HS-27A (cell line): Measurements from ENCODE around the gene MPC1.
"Not testable (repeated sequence)": the region's sequence is repeated elsewhere in the genome, so short reads cannot be mapped to it uniquely, and the experiment has no call there.

Source experiments
- DNase-seq: peaks from one replicate; pipeline ENCODE4 v3.0.0-alpha.2; 2012; ENCODE audit warnings: low read depth, missing footprints

The MPC1 gene

DNA sequence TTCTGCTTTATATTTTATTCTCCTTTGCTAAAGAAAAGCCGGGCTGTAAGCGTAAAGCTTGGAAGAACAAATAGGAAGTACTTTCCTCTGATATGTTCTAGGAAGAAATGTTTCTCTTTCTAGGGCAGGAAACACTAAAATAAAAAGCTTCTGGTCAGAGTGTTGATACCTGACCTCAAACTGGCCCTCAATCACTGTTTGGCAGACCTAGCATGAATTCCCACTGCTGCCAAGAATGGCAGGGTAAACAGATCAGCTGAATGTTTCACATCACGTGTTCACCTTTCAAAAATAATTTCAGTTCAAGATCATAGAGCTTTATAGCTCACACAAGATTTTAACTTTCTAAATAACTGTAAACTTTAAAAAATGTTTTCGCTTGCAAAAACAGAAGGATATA is 2.9 kb downstream of the MPC1 start:
- no peak for DNase-seq

DNA sequence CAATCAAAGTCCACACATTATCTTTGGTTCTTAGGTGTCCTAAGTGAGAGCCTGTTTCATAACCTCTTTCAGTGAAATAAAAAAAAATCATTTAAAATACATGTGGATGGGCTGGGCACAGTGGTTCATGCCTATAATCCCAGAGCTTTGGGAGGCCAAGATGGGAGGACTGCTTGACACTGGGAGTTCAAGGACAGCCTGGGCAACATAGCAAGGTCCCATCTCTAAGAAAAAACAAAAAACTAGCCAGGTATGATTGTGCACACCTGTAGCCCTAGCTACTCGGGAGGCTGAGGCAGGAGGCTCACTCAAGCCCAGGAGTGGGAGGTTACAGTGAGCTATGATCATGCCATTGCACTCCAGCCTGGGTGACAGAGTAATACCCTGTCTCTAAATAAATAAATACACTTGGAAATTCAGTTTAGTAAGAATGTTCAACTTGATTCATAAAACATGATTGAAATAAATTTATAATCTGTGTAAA is 3.6 kb downstream of the MPC1 start:
- DNase-seq: no peak

DNA sequence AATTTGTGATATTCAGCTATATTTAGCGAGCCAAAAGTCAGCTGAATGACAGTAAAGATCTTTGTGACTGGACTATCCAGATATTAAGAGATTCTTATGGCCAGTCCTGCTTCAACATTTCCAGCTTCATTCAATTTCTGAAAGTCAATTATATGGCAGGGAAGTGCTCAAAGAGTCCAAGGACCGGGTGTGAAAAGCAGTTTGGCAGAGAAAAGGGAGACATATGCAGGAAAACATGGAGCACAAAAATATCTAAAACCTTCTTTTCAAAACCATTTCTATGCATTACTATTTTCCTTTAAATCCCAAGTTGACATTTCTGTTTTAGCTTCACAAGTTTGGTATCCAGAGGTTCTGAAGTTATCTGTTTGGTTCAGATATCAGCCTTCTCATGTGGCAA is 5.0 kb downstream of the MPC1 start:
- no peak for DNase-seq

DNA sequence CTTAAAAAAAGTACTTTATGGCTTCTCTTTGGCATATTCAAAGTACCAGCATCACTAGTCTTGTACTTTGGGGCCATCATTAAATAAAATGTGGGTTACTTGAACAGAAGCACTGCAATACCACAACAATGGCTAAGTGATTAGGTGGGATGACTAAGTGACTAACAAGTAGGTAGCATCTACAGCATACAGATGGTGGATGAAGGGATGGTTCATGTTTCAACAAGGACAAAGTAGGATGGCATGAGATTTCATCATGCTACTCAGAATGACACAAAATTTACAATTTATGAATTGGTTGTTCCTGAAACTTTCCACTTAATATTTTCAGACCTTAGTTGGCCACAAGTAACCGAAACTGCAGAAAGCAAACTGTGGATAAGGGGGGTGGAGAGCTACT is 7.7 kb downstream of the MPC1 start:
- no peak for DNase-seq

DNA sequence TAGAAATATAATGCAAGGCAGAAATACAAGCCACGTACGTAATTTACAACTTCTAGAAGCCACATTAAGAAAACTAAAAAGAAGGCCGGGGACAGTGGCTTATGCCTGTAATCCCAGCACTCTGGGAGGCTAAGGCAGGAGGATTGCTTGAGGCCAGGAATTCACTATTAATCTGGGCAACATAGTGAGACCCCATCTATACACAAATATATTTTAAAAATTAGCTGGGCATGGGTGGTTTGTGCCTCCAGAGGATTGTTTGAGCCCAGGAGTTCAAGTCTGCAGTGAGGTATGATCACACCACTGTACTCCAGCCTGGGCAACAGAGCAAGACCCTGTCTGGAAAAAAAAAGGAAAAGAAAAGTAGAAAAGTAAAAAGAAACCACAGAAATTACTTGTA is 12.3 kb downstream of the MPC1 start:
- no peak for DNase-seq

DNA sequence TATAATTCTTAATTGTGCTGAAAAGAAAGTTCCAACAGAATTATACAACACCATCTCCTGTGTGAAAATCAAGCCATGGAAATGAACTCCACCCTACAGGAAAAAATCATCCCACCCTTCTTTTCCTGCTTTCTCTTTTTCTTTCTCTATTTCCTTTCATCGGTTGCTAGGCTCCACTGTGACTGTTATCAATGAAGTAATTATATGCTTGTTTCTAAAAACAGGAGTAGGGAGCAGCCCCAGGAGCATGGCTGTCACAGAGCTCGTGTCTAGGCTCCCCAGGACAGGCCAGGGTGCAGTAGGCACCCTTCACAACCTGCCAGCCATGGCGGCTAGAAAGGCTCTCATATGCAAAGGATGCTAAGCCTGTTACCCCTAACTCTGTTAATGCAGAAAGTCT is 13.0 kb downstream of the MPC1 start:
- DNase-seq: no peak

DNA sequence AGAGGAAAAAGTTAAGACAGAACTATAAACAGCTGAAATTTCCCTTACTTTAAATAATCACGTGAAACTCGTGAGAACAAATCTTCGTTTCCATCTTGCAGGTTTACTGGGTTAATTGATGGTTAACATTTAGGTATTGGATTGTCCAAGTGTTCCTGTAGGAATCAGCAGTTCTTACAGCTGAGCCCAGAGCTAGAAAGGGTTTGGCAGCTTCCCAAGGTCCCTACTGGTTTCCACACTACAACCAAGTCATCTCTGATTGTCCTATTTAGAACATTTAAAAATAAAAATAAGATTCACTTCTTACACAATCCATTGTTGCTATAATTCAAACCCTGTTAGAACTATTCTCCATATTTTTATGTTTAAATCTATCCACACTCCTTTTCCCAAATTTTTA is 15.8 kb downstream of the MPC1 start:
- no peak for DNase-seq

DNA sequence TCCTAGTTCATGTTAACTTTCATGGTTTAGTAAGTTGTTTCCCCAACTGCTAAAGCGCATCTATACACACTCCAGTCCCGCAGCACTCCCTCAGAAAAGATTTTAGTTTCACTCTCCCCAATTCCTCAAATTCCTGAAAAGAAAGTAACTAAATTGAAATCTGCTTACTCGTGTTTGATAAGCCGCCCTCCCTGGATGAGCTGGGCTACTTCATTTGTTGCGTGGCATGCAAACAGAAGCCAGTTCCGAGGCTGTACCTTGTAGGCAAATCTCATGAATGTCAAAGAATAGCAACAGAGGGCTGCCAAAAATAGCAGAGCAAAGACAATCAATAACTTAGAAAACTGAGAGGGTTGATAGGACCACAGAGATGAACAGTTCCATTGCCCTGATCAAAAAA is 16.9 kb downstream of the MPC1 start:
- no peak for DNase-seq

DNA sequence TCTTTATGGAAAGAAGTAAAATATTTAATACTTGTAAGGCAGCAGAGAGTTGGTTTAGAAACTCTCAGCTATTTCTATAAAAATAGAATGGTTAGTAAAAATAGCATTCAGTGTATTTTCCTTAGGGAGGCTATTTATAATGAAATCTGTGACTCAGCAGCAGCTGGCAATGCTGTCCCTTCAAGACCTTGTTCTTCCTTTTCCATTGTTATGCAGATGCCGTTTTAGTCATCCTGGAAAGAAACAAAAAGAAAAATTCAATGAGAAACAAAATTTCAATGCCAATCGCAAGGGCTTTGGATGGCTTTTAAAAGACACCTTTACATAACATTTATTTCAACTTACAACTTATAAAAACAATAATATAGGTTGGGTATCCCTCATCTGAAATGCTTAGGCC is 17.5 kb downstream of the MPC1 start:
- no peak for DNase-seq

DNA sequence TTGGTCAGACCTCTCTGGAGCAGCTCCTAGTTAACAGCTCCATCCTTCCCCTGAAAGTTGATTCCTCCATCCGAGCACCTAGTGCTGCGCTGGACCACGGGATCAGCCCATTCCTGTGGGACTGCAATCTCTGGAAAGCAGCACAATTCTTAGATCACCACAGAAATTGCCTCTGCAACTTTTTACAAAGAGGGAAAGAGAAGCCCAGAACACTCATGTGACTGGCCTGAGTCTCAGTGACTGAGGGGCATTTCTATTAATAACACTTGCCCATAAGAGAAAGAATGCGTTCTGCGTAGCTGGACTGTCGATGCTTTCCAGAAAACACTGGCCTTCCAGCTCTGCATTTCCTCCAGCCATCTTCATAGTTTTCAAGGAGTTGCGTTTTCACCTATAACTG is 18.3 kb downstream of the MPC1 start:
- no peak for DNase-seq

DNA sequence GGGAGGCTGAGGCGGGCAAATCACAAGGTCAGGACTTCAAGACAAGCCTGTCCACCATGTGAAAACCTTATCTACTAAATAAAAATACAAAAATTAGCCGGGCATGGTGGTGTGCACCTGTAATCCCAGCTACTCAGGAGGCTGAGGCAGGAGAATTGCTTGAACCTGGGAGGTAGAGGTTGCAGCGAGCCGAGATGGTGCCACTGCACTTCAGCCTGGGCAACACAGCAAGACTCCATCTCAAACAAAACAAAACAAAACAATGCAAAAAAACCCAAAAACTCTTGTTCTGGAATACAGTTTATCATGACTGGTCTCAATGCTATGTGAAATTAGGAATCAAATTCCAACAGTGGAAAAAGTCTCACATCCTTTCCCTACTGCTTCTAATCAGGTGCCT is 20.3 kb downstream of the MPC1 start:
- not testable (repeated sequence) for DNase-seq

DNA sequence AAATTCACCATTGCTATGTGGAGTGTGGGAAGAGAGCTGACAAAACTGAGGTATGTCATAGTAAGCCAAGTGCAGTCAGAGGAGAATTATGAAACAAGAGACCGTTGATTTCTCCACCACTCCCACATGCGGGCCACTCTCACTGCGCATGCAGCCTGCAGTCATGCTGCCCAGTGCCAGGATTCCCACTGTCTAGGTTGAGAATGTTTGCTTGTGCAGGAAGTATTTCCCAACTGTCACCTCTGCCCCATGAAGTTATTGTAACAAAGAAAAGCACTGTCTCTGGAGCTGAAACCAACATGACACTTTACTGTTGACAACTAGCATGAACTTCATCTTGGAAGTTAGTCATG is 21.7 kb downstream of the MPC1 start:
- DNase-seq: no peak

DNA sequence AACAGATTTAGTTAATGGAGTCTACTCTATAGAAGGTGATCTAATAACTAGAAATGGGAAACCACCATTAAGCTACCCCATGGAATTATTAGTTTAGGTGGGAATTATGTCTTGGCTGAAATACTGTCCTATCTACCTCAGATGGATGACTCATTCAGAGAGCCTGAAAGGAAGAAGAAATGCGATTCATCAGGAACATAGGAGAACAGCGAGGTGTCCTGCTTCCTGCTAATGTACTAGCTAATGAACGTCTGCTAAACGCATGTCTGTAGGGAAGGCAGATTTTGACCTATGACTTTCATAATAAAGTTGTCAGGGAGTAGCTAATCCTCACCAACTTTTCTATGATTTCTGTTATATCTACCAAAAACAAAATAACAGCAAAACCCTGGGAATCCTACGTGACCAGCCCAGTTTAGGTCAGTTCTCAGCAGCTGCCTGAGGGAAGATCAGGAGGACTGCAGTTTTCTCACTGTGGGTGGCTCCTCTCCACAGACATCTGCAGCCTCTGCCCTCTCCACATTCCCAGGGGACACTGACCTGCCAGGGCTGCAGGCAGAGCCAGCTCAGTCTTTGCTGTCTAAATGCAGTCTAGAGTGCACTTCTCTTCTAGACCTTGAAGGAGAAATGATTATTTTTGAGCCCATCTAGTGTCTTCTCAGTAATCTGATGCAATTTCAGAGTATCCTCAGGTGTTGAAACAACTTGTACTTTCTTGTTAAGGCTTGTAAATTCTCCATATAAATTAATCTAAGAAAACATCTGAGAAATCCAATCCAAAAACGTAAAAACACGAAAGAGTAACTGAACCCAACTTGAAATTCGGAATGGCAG is 22.3 kb downstream of the MPC1 start:
- DNase-seq: no peak

DNA sequence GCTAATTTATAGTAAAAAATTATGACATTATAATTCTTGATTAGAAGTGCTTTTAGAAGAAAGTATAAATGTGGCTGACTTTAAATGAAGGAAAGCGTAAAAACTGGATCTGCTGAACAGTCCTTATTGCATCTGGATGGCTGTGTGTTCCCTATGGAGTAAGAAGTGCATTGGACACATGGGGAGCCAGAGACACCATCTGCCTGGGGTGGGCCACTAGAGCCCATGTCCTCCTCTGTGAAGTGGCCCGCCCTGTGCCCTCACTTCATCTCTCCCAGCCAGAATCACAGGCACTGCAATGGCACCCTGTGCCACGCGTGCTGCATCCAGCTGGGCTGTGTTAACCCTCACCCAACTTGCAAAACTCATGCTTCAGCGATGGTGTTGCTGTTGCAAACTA is 27.2 kb downstream of the MPC1 start:
- no peak for DNase-seq

DNA sequence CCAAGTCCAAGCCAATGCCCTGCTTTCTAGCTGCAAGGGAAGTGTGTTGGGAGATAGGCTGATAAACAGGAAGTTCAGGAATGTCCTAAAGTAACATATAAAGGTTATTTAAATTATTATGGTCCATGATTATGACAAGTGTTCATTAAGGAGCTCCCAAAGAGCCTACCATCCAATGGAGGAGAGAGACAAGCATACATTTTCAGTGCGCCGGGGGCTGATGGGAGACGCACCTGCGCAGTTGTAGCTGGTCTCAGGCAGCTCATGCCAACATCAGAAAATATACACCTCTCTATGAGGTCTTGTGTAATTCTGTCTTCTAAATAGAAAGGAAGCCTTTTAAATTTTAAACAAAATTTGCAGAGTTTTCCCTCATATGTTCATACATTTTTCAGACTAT is 27.8 kb downstream of the MPC1 start:
- no peak for DNase-seq

DNA sequence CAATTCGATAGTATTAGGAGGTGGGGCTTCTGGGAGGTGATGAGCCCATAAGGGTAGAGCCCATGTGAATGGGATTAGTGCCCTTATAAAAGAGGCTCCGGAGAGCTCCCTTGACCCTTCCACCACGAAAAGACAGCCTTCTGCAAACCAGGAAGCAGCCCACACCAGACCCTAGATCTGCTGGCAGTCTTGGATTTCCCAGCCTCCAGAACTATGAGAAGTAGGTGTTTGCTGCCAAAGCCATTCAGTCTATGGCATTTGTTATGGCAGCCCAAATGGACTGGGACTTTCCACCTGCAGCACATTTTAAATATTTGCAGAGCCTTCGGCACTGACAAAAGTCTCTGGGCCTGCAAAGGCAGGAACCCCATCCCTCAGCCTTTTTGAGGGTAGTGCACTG is 28.6 kb downstream of the MPC1 start:
- no peak for DNase-seq

DNA sequence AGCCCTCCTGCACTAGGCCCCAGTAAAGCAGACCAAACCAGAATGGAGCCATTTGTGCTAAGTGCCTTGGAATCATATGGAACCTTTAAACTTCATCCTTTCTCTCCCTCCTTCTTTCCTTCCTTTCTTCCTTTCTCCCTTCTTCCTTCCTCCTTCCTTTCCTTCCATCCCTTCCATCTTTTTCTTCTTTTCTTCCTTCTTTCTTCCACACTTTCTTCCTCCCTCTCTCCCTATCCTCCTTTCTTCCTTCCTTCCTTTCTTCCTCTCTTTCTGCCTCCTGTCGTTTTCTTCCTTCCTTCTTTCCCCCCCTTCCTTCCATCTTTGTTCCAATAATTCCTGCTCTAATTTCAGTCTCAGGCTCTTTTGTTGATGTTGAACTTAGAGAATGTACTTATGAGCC is 29.2 kb downstream of the MPC1 start:
- DNase-seq: no peak

DNA sequence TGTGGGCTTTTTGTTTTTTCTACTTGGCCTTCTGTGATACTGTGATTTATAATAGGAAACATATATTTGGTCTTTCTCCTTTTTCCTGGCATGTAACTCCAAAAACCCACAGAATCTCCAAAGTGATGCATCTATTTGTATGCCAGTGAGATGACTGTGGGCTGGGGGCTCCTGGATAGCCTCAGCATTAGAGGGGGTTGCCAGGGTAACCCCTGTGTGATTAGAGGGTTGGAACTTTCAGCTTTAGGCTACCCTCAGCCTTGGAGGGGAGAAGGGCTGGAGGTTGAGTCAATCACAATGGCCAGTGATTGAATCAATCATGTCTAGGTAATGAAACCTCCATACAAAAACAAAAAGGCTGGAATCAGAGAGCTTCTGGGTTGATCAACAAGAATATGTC is 29.8 kb downstream of the MPC1 start:
- no peak for DNase-seq

DNA sequence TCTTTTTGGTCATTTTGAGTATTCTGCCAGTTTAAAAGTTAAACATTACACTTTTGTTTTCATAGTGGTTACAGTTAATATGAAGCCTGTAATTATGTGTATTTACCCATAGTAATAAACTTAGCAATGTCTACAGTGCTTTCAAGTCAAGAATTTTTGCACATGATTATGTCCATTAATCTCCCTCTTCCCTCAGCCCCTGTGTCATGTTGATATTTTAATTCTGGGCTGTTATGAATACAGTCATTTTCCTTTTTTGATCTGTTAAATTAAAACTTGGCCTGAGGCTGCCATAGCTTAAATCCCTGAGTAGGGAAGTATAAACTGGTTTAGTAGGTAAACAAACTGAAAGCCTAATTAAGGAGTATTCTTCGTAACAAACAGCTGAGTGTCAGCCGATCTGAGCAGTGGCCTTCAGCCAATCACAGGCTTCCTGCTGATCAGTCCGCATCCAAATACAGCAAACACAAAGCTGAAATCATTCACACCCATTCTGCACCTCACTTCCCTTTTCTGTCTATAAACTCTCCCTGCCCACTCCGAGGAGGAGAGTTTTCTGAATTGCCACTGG is 30.9 kb downstream of the MPC1 start:
- DNase-seq: no peak

DNA sequence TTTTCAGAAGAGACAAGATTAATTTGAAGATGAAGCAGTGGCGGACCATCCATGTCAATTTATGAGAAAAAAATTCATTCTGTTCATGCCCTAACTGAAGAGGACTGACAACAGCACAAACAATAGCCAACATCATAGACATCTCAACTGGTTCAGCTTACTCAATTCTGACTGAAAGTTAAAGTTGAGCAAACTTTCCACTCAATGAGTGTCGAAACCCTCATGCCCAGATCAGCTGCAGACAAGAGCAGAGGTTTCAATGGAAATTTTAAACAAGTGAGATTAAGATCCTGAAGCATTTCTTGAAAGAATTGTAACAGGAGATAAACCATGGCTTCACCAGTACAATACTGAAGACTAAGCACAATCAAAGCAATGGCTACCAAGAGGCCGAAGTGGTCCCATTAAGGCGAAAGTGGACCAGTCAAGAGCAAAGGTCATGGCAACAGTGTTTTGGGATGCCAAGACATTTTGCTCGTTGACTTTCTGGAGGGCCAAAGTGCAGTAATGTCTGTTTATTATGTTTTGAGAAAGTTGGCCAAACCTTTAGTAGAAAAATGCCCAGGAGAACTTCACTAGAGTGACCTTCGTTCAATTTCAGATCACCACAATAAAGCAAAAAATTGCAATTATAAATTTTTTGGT is 34.3 kb downstream of the MPC1 start:
- DNase-seq: no peak

DNA sequence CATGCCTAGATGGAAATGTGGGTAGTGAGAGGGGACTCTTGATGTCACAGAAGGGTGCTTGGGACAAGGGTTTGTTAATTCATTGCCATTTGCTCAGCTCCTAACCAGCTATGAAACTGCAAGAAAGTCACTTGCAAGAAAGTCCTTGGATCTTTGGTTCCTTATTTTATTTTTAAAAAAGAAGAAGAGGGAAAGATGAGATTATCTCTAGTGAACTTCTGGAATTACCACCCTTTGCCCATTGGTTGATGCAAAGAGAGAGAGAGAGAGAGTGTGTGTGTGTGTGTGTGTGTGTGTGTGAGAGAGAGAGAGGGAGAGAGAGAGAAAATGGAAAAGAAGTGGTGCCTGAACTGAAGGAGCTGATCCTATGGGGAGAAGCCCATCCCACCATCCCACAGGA is 35.8 kb downstream of the MPC1 start:
- DNase-seq: no peak

DNA sequence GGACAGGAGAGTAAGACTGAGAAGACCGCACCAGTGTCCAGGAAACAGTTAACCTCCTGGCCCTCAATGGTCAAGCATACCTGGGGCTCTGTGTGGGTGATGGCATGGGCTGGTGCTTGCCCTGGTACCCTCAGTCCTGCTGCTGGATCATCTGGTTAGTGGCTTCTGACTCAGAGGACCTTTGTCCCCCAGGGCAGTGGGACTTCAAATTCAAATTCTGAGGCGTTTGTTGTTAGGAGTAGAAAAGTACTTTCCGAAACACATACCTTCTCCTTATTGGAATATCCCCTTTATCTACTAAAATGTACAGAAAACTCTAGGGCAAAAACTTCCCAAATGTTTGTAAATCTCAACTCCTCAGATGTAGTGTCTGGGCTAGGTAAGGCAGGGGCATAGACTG is 36.3 kb downstream of the MPC1 start:
- no peak for DNase-seq

DNA sequence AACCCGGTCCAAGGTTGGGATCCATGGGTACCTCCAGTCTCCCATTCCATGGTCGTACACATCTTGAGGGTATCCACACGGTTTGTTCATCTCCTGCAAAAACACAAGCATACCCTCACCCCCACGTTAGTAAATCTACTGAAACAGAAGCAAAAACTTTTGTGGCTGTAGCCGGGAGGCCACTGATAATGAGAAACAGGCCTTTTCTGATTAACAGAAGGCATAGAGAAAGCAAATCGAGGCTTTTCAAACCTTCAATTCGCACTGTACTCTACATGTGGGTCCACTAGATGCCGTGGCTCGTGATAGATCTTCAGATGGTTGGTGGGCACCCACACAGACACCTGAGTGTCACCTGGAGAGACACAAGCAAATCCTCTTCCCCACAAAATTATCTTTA is 37.1 kb downstream of the MPC1 start:
- not testable (repeated sequence) for DNase-seq

DNA sequence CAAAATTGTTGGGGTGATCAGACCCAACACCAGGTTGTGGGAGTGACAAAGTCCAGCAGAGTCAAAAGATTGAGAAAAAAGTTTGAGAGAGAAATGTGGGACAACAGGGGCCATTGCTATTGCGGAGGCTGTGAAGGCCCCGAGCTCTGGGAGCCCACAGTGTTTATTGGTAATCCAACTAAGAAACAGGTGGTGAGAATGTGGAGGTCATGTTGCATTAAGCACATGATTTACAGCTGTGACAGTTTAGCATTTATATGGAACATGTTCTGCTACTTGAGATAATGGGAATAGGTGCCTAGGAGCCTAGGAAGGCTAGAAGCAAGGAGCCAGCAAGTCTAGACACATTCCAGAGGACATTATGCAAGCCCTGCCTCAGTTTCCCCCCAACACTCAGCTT is 37.8 kb downstream of the MPC1 start:
- not testable (repeated sequence) for DNase-seq
